Smooth muscle cell of trachea (primary cell): ENCODE data around the gene HLCS. TPM values are rescaled to one million over a fixed set of nuclear protein-coding genes. Genes with fewer than 3 reads are reported as not detected.

ENCODE experiments used
- total RNA-seq: library from RNA; depleted of rRNA; stranded (reverse); fragments of >200 nt; gene quantifications from 2 replicates; pipeline ENCODE4 v1.2.1, GENCODE V29; 2014

The HLCS gene
- 38.9 and 42.2 TPM in 2 replicates for total RNA-seq

GRCh38 chr21:36966066-36966820 lies at the start of gene HLCS:
TSS of gene HLCS (minus strand) at chr21:36966669. CDS start at chr21:36966638, 31 bp downstream.

GRCh38 chr21:37006486-37007291 lies 40.2 kb upstream of the HLCS start, which contains the start of gene RIPPLY3:
TSS of gene RIPPLY3 (plus strand) at chr21:37006702. CDS start at chr21:37006773, 71 bp downstream.

Other genes with a start within 250 kb of the HLCS start
- gene RIPPLY3, start 40.0 kb upstream of the HLCS start, total RNA-seq = not detected in 2 replicates
- 3.9 and 7.3 TPM in 2 replicates for gene PIGP, start 106.4 kb upstream of the HLCS start, total RNA-seq
- gene TTC3, start 106.6 kb upstream of the HLCS start, total RNA-seq = 241 and 353 TPM in 2 replicates